ENCODE data around the gene GNPNAT1.

GRCh38 chr14:52806115-52806514 lies 14.7 kb upstream of the GNPNAT1 start:
- TF ChIP-seq POLR2A (IDR thresholded peaks at IDR 0.05; ENCODE audit: borderline replicate concordance, extremely low read depth, insufficient read depth, insufficient read length): no peak
- TF ChIP-seq ATF3 (IDR thresholded peaks at IDR 0.05): no peak
- TF ChIP-seq CTCF (IDR thresholded peaks at IDR 0.05 in 2 of 3, conservative IDR thresholded peaks at IDR 0.05 in 1 of 3; ENCODE audit: borderline replicate concordance in 1 of 3, insufficient read depth in 1 of 3, low read depth in 2 of 3, low read length in 2 of 3): no peak
- TF ChIP-seq REST (IDR thresholded peaks at IDR 0.05; ENCODE audit: low read depth): no peak
- TF ChIP-seq ZBTB33 (IDR thresholded peaks at IDR 0.05; ENCODE audit: extremely low read depth, insufficient replicate concordance, low read length): no peak
- no peak for TF ChIP-seq POLR2AphosphoS5 (IDR thresholded peaks at IDR 0.05; ENCODE audit: low read depth, low read length)
- no peak for TF ChIP-seq MAX (IDR thresholded peaks at IDR 0.05)
- no peak for TF ChIP-seq EZH2phosphoT487 (IDR thresholded peaks at IDR 0.05; ENCODE audit: borderline replicate concordance)

Measured in HCT116 (cell line).